Activated naive CD8-positive, alpha-beta T cell treated with anti-CD3 and anti-CD28 coated beads, Interleukin-2, amount 50 U/mL, for 24 hours (primary cell): ENCODE results near the gene CD19.
A peak's percentile ranks its signal among the peaks of the same experiment; 100 is the strongest.

Experiments used
- ATAC-seq: fragments of 150-1000 bp; cut with Tn5 transposase; one replicate; pipeline ENCODE4 v1.10.0; 2021
- DNase-seq: peaks from one replicate; pipeline ENCODE4 v3.0.0; 2021
- H3K27ac Mint-ChIP-seq: one replicate; pipeline ENCODE4 v1.8.0; 2021; ENCODE audit warnings: mild to moderate bottlenecking, mixed read lengths
- H3K27me3 Mint-ChIP-seq: one replicate; pipeline ENCODE4 v1.8.0; 2021; ENCODE audit warnings: mixed read lengths
- H3K36me3 Mint-ChIP-seq: one replicate; pipeline ENCODE4 v1.8.0; 2021; ENCODE audit warnings: low read depth, mixed read lengths
- H3K4me1 Mint-ChIP-seq: one replicate; pipeline ENCODE4 v1.8.0; 2021; ENCODE audit warnings: mixed read lengths
- H3K4me3 Mint-ChIP-seq: one replicate; pipeline ENCODE4 v1.8.0; 2021; ENCODE audit warnings: mild to moderate bottlenecking, moderate library complexity, mixed read lengths
- H3K9me3 Mint-ChIP-seq: one replicate; pipeline ENCODE4 v1.8.0; 2021; ENCODE audit warnings: mixed read lengths

CD19 gene

DNA sequence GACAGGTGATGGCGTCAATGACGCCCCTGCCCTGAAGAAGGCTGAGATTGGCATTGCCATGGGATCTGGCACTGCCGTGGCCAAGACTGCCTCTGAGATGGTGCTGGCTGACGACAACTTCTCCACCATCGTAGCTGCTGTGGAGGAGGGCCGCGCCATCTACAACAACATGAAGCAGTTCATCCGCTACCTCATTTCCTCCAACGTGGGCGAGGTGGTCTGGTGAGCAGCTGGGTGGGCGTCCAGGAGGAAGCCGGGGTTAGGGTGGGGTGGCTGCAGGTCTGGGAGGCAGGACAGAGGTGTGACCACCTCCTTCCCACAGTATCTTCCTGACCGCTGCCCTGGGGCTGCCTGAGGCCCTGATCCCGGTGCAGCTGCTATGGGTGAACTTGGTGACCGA lies 29.9 kb upstream of the CD19 start:
- no peak overlapping the region for H3K4me3 Mint-ChIP-seq
- no peaks in the 10 kb centered on the region for H3K9me3 Mint-ChIP-seq
- no peak overlapping the region for H3K27ac Mint-ChIP-seq
- ATAC-seq (no peak), DNase-seq (no peak)
- H3K4me1 Mint-ChIP-seq, result peaks cover 3% of the 10 kb centered on the region
- no peaks in the 10 kb centered on the region for H3K36me3 Mint-ChIP-seq
- no peaks in the 10 kb centered on the region for H3K27me3 Mint-ChIP-seq

DNA sequence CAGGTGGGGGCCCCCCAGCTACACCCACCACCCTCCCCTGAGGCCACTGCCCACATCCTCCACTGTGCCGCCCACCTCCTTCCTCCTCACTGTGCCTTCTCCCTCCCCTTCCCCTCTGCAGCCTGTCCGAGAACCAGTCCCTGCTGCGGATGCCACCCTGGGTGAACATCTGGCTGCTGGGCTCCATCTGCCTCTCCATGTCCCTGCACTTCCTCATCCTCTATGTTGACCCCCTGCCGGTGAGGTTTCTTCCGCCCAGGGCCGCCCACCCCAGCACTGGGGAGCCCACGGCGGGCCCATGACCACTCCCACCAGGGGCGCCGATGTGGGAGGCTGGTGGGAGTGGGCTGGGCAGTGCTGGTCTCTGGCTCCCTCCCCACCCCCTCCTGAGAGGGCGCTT lies 28.9 kb upstream of the CD19 start:
- DNase-seq (no peak), ATAC-seq (peak; percentile 27)
- Mint-ChIP-seq H3K27me3 (no peaks in the 10 kb centered on the region), H3K4me1 (peaks cover 3% of the 10 kb centered on the region), H3K27ac (no peak overlapping the region), H3K4me3 (no peak overlapping the region), H3K36me3 (no peaks in the 10 kb centered on the region), H3K9me3 (no peaks in the 10 kb centered on the region)

- no peak overlapping the region for H3K27ac Mint-ChIP-seq
- H3K27me3 Mint-ChIP-seq, result no peaks in the 10 kb centered on the region
- ATAC-seq (no peak), DNase-seq (no peak)
- no peak overlapping the region for H3K4me3 Mint-ChIP-seq
- no peaks in the 10 kb centered on the region for H3K9me3 Mint-ChIP-seq
- H3K36me3 Mint-ChIP-seq, result peaks cover 2% of the 10 kb centered on the region
- H3K4me1 Mint-ChIP-seq, result peaks cover 3% of the 10 kb centered on the region
These were observed 28.3 kb upstream of the CD19 start for GRCh38 chr16:28903344-28904042.

GRCh38 chr16:28904363-28904762 lies 27.4 kb upstream of the CD19 start:
- Mint-ChIP-seq H3K27me3 (no peaks in the 10 kb centered on the region), H3K27ac (no peak overlapping the region), H3K4me3 (no peak overlapping the region), H3K4me1 (peaks cover 3% of the 10 kb centered on the region), H3K36me3 (peaks cover 2% of the 10 kb centered on the region), H3K9me3 (no peaks in the 10 kb centered on the region)
- DNase-seq, result no peak
- ATAC-seq, result no peak

GRCh38 chr16:28904828-28905227 lies 26.9 kb upstream of the CD19 start:
- H3K9me3 Mint-ChIP-seq, result no peaks in the 10 kb centered on the region
- DNase-seq (no peak), ATAC-seq (no peak)
- H3K27me3 Mint-ChIP-seq, result no peaks in the 10 kb centered on the region
- peaks cover 2% of the 10 kb centered on the region for H3K36me3 Mint-ChIP-seq
- no peak overlapping the region for H3K27ac Mint-ChIP-seq
- H3K4me1 Mint-ChIP-seq, result peaks cover 3% of the 10 kb centered on the region
- no peak overlapping the region for H3K4me3 Mint-ChIP-seq

DNA sequence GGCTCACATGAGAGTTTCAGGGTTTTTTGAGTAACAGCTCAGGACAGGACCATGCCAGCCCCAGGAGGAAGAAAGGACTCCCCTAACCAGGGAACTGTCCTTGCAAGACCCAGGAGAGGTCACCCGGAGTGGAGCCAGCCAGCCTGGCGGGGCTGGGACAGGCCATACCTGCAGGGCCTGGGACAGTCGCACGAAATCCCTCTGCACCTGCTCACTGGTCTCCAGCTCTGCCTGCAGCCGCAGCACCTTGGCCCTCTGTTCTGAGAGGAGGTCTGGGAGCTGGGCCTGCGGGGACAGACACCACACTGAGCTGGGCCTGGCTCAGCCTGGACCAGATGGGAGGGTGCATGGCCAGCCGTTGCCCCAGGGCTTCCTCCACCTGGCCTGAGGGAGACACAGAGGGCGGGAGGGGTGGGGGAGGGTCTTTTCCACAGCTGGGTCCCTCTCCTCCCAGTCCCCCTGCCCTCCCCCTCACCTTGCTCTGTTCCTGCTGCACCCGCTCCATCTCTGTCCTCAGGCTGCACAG lies 26.5 kb upstream of the CD19 start:
- H3K27ac Mint-ChIP-seq, result no peak overlapping the region
- H3K27me3 Mint-ChIP-seq, result no peaks in the 10 kb centered on the region
- no peak overlapping the region for H3K4me3 Mint-ChIP-seq
- H3K9me3 Mint-ChIP-seq, result no peaks in the 10 kb centered on the region
- ATAC-seq (no peak), DNase-seq (no peak)
- peaks cover 4% of the 10 kb centered on the region for H3K36me3 Mint-ChIP-seq
- H3K4me1 Mint-ChIP-seq, result peaks cover 3% of the 10 kb centered on the region

- peaks cover 3% of the 10 kb centered on the region for H3K4me1 Mint-ChIP-seq
- H3K27me3 Mint-ChIP-seq, result no peaks in the 10 kb centered on the region
- H3K9me3 Mint-ChIP-seq, result no peaks in the 10 kb centered on the region
- ATAC-seq (no peak), DNase-seq (no peak)
- H3K36me3 Mint-ChIP-seq, result peaks cover 4% of the 10 kb centered on the region
- H3K27ac Mint-ChIP-seq, result no peak overlapping the region
- no peak overlapping the region for H3K4me3 Mint-ChIP-seq
These were observed 25.9 kb upstream of the CD19 start for GRCh38 chr16:28905800-28906372.

GRCh38 chr16:28910086-28911031 lies 21.4 kb upstream of the CD19 start:
- Mint-ChIP-seq H3K4me1 (no peaks in the 10 kb centered on the region), H3K36me3 (peaks cover 16% of the 10 kb centered on the region), H3K4me3 (no peak overlapping the region), H3K27ac (no peak overlapping the region), H3K27me3 (no peaks in the 10 kb centered on the region), H3K9me3 (no peaks in the 10 kb centered on the region)
- ATAC-seq (peak; percentile 28), DNase-seq (no peak)

DNA sequence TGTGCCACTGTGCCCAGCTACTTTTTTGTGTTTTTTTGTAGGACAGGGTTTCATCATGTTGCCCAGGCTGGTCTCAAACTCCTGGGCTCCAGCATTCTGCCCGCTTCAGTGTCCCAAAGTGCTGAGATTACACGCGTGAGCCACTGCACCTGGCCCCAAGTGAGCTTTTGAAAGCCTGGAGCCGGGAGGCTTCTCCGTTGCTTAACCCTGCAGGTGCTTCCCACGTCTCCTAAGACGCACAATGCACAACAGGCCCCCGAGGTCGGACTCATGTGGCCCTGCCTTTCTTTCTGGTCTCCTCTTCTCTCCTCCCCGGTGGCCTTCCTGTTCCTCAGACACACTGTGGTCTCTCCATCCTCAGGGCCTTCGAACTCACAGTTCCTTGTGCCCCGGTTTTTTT lies 19.2 kb upstream of the CD19 start:
- H3K27ac Mint-ChIP-seq, result no peak overlapping the region
- no peak overlapping the region for H3K4me3 Mint-ChIP-seq
- H3K36me3 Mint-ChIP-seq, result peaks cover 24% of the 10 kb centered on the region
- H3K9me3 Mint-ChIP-seq, result no peaks in the 10 kb centered on the region
- no peaks in the 10 kb centered on the region for H3K4me1 Mint-ChIP-seq
- no peaks in the 10 kb centered on the region for H3K27me3 Mint-ChIP-seq
- DNase-seq, result no peak
- no peak for ATAC-seq

GRCh38 chr16:28913946-28914724 lies 17.6 kb upstream of the CD19 start:
- ATAC-seq, result no peak
- no peak overlapping the region for H3K27ac Mint-ChIP-seq
- no peak for DNase-seq
- H3K9me3 Mint-ChIP-seq, result no peaks in the 10 kb centered on the region
- no peak overlapping the region for H3K4me3 Mint-ChIP-seq
- peaks cover 22% of the 10 kb centered on the region for H3K36me3 Mint-ChIP-seq
- H3K4me1 Mint-ChIP-seq, result no peaks in the 10 kb centered on the region
- no peaks in the 10 kb centered on the region for H3K27me3 Mint-ChIP-seq

DNA sequence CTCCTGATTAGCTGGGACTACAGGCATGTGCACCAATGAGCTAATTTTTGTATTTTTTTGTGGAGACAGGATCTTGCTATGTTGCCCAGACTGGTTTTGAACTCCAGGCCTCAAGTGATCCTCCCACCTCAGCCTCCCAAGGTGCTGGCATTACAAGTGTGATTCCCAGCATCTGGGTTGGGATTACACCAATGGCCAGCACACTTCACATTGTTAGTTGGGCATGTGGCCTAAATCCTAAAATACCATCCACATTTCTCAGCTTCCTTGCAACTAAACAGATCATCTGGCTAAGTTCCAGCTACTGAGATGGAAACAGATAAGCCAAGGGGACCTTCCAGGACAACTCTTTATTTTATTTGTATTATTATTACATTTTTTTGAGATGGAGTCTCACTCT lies 16.6 kb upstream of the CD19 start:
- Mint-ChIP-seq H3K4me3 (no peak overlapping the region), H3K9me3 (no peaks in the 10 kb centered on the region), H3K36me3 (peaks cover 28% of the 10 kb centered on the region), H3K27me3 (no peaks in the 10 kb centered on the region), H3K4me1 (no peaks in the 10 kb centered on the region), H3K27ac (no peak overlapping the region)
- no peak for ATAC-seq
- no peak for DNase-seq

DNA sequence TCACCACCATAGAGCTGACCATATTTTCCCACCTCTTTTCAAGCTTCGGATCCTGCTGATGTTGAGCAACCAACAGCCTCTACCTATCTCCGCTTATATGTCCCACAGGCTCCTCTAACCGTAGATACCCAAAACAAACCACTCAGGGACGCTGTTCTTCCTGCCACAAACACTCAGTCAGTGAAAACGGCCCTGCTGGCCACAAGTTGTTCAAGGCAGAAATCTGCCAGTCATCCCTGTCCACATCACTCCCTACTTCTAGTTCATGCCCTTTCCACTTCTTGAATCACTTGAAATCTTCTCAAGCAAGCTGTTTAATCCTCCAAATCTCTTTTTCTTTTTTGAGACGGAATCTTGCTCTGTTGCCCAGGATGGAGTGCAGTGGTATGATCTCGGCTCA lies 14.7 kb upstream of the CD19 start:
- no peak overlapping the region for H3K27ac Mint-ChIP-seq
- peaks cover 32% of the 10 kb centered on the region for H3K36me3 Mint-ChIP-seq
- no peak for DNase-seq
- H3K9me3 Mint-ChIP-seq, result no peaks in the 10 kb centered on the region
- H3K4me3 Mint-ChIP-seq, result no peak overlapping the region
- no peaks in the 10 kb centered on the region for H3K27me3 Mint-ChIP-seq
- no peak for ATAC-seq
- H3K4me1 Mint-ChIP-seq, result no peaks in the 10 kb centered on the region

DNA sequence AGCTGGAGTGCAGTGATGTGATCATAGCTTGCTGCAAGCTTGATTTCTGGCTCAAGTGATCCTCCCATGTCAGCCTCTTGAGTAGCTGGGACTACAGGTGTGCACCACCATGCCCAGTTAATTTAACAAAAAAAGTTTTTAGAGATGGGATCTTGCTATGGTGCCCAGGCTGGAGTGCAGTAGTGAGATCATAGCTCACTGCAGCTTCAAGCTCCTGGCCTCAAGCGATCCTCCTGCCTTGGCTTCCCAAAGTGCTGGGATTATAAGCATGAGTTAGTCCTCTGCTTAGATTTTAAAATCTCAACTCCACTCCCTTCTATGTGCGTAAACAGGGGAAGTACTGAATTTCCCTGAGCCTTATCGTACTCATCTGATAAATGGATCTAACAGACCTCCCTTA lies 13.1 kb upstream of the CD19 start:
- peaks cover 4% of the 10 kb centered on the region for H3K4me1 Mint-ChIP-seq
- H3K27ac Mint-ChIP-seq, result no peak overlapping the region
- ATAC-seq (no peak), DNase-seq (no peak)
- no peaks in the 10 kb centered on the region for H3K9me3 Mint-ChIP-seq
- peaks cover 29% of the 10 kb centered on the region for H3K36me3 Mint-ChIP-seq
- no peaks in the 10 kb centered on the region for H3K27me3 Mint-ChIP-seq
- no peak overlapping the region for H3K4me3 Mint-ChIP-seq

GRCh38 chr16:28923231-28923587 lies 8.6 kb upstream of the CD19 start:
- ATAC-seq, result no peak

More at GRCh38 chr16:28923231-28923587, 8.6 kb upstream of the CD19 start:
- no peak for DNase-seq
- H3K4me3 Mint-ChIP-seq, result peak overlapping the region; percentile 91
- no peaks in the 10 kb centered on the region for H3K9me3 Mint-ChIP-seq
- H3K27me3 Mint-ChIP-seq, result no peaks in the 10 kb centered on the region
- peak overlapping the region; percentile 44 for H3K27ac Mint-ChIP-seq
- H3K4me1 Mint-ChIP-seq, result peaks cover 19% of the 10 kb centered on the region
- H3K36me3 Mint-ChIP-seq, result peaks cover 17% of the 10 kb centered on the region
